ENCODE data around the gene ZFPM1.

ZFPM1 gene

DNA sequence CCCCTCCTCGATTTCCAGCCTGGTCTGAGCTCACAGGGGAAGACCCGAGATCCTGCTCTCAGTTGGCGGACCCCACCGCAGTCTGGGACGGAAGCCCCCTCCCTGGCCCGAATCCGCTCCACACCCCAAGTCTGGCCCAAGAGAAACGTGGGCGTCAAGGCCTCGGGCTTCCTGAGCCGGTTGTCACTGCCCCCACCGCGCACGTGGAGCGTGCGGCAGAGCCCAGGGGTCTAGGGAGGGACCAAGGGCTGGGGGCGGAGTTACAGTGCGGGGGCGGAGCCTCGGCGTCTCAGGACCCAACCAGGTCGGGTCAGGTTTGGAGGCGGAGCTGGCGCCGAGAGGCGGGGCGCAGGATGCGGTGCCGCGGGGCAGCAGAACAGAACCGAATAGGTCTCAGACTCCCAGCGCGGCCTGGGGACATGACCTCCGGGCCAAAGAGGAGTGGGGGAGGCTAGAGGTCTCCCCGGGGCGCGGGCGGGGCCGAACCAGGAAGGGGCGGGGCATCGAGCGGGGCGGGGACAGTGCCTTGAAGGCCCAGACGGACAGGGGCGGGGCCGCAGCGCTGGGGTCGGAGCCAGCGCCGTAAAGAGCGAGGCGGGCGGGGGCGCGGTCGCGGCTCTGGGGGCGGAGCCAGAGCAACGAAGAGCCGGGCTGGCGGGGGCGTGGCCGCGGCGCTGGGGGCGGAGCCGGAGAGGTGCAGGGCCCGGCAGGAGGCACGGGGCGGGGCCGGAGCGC lies 431 bp upstream of the ZFPM1 start:
- TF ChIP-seq, protein P1, sequence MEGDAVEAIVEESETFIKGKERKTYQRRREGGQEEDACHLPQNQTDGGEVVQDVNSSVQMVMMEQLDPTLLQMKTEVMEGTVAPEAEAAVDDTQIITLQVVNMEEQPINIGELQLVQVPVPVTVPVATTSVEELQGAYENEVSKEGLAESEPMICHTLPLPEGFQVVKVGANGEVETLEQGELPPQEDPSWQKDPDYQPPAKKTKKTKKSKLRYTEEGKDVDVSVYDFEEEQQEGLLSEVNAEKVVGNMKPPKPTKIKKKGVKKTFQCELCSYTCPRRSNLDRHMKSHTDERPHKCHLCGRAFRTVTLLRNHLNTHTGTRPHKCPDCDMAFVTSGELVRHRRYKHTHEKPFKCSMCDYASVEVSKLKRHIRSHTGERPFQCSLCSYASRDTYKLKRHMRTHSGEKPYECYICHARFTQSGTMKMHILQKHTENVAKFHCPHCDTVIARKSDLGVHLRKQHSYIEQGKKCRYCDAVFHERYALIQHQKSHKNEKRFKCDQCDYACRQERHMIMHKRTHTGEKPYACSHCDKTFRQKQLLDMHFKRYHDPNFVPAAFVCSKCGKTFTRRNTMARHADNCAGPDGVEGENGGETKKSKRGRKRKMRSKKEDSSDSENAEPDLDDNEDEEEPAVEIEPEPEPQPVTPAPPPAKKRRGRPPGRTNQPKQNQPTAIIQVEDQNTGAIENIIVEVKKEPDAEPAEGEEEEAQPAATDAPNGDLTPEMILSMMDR (IDR thresholded peaks at IDR 0.05; ENCODE audit: extremely low read depth, missing control alignments): no peak
- peak; percentile 100 for DNase-seq (ENCODE audit: low spot score)

DNA sequence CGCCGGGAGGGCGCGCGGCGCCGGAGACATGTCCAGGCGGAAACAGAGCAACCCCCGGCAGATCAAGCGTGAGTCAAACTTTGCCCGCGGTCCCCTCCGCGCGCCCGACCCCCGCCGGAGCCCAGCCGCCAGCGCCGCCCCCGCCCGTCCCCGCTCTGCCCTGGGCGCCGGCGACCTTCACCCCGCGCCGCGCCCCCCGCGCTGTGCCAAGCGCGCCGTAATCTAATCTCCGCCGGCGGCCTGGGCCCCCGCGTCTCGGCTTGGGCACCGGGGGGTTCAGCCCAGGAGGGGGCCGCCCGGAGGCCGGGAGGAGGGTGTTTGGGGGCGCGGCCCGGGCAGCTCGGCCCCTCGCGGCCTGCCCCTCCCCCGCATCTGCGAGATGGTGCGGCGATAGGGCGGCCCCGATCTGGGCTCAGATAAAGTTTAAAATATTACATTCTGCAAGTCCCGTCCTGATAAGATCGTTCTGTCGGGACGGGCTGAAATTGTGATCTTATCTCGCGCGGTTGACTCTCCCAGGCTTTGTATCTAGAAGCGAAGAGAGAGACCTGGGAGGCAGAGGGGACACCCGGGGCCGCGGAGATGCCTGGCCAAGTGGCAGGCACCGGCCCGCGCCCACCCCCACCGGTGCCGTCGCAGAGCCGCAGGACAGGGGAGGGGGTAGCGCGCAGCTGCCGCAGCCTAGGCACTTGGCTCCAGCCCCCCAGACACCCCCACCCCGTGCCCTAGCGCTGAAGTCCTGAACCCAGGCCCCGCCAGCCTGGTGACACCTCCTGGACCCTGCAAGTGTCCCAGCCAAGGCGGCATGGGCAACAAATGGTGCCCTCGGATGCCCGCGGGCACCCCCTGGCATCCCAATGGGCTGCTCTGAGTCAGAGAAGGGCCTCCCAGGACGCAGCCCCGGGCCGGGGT lies 787 bp downstream of the ZFPM1 start:
- TF ChIP-seq, protein P1 (IDR thresholded peaks at IDR 0.05; ENCODE audit: extremely low read depth, missing control alignments): no peak
- DNase-seq (ENCODE audit: low spot score): no peak

DNA sequence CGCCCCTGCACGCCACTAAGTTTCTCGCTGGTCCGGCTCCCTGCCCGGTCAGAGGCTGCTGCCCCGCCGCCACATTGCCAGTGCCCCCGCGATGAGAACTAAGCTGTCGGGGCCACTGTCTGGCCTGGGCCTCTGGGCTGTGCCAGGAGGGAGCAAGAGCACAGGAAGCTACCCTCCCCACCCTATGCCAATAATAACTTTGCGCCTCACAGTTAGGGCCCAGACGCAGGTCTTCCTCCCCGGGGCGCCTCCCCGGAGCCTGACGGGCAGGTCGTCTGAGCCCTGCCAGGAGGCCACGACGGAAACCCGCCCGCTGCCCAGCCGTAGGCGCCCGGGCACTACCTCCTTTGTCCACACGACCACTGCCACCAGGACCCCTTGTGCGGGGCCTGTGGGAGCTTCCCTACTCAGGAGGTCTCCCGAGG lies 1.5 kb downstream of the ZFPM1 start:
- DNase-seq (ENCODE audit: low spot score): peak; percentile 63
- TF ChIP-seq, protein P1 (IDR thresholded peaks at IDR 0.05; ENCODE audit: extremely low read depth, missing control alignments): no peak

DNA sequence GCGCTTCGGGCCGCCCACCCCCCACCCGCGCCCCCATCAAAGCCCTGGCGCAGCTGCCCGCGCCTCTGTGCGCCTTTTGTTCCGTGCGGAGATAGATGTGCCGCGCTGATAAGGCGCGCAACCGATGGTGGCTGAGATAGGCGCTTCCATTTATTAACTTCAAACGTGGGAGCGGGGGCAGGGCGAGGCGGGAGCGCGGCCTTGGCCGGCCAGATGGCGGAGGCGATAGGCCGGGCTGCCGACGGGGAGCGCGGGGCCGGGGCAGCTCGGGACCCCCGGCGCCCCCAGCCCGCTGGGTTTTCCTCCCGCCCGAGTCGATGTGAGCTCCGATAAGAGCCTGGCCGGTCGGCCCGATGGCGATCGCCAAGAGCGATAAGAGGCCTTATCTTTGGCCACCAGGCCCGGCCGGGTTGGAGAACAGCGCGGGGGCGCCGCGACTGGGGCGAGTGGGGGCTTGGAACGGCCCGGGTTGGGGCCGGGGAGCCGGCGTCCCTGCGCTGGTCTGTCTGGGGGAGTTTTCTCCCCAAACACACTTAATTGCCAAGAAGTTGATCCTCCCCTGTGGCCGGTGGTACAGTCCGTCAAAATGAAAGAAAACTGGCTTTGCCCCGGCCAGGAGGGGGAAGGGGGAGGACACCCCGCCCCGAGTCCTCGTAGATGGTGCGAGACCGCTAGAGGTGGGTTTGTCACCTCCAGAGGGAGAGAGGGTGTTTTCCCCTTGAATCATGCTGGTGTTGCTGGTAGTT lies 2.7 kb downstream of the ZFPM1 start:
- peak; percentile 93 for DNase-seq (ENCODE audit: low spot score)
- TF ChIP-seq, protein P1 (IDR thresholded peaks at IDR 0.05; ENCODE audit: extremely low read depth, missing control alignments): no peak

DNA sequence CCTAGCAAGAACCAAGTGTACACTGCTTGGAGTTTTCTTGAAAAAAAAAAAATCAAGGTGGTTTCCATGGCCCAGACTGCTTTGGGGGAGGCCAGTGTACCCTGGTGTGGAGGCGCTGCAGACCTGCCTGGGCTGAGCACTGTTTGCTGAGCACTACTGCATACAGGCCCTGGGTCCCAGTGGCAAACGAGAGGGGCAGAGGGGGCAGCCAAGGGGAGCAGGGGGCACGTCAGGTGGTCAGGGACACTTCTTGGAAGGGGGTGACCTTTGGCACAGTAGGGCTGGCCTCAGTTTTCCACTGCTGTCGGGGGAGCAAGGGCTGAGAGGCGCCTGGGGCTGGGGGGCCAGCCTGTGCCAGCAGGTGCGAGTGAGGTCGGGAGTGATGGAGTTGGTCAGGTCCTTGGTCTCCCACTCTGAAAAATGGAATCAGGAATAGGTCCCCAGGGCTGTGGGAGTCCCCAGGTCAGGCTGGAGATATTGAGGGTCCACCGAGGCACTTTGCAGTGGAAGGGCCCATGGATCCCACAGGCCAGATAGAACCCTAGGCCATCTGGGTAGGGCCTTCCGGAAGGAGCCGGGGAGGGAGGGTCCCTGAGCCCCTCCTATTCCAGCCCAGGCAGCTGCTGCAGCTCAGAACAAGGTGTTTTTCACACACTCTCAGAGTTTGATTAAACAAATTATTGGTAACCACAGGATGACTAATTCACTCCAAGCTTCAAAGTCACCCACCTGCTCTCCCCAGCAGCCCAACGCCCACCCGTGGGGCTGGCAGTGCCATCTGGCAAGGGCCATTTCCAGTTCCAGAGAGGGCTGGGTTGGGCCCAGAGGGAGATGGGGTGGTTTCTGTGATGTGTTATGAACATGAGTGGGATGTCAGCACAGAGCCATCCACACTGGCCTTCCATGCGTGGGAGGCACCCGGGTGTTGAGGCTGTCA lies 3.5 kb downstream of the ZFPM1 start:
- no peak for DNase-seq (ENCODE audit: low spot score)
- TF ChIP-seq, protein P1 (IDR thresholded peaks at IDR 0.05; ENCODE audit: extremely low read depth, missing control alignments): no peak

DNA sequence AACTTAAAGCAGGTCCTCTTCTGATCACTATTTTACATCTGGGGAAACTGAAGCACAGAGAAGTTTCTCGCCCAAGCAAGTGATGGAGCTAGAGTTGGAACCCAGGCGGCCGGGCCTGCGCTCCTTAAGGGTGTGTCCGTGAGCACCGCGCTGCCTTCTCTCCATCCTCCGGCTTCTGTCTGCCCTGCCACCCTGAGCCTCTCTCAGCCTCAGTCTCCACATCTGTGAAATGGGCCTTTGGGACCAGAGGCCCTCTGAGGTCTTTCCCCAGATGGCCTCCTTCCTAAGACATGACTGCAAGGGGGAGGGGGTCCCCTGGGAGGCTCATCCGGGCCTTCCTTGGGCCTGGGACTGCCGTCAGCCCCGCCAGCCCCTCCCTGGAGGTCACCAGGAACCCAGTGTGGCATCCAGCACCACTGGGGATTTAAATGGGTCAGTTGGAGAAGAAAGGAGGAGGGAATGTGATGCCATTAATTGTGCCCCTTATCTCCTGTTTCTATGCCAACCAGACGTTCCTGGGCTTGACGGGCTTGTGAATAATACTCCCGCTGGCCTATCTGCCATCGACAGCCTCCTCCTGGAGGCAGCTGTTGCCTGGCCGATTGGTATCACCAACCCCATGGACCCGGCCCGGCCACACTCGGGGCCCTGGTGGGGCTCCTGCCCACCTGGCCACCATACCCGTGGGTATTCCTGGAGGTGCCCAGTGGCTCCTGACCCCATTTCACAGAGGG lies 5.1 kb downstream of the ZFPM1 start:
- no peak for DNase-seq (ENCODE audit: low spot score)
- TF ChIP-seq, protein P1 (IDR thresholded peaks at IDR 0.05; ENCODE audit: extremely low read depth, missing control alignments): no peak
